ENCODE results near the gene VRK3. TPM values are rescaled to one million over a fixed set of nuclear protein-coding genes. Genes with fewer than 3 reads are reported as not detected.

Gene VRK3
- total and polyA plus RNA-seq, 2 of the 4 experiments (the other 2 are of a cell fraction), result 28.7 to 35.8 TPM

DNA sequence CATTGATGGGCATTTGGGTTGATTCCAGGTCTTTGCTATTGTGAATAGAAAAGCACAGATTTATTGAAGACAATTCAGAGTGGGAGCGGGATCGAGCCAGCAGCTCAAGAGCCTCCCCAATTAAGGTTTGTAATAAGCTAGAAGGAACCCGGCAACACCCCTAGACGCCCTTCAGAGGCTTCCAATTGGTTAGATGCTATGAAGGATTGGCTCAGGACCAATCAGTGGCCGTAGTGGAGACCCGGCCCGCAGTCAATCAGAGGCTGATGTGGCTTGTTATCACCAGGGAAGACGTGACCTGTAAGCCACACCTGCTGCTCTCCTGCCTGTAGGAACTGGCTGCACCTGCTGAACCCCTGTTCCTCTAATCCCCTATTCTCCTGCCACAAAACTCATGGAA is 78.8 kb downstream of the VRK3 start:
- no peak overlapping the region for H2BK15ac ChIP-seq (ENCODE audit: low read depth, low read length)
- H4K8ac ChIP-seq (ENCODE audit: low read depth in 2 of 2, low read length in 2 of 2), result no peak overlapping the region
- H3K9me3 ChIP-seq (ENCODE audit: control insufficient read depth, insufficient read depth, low read length), result no peaks in the 10 kb centered on the region
- no CpG with 5 or more reads among the region's 8 CpGs for WGBS, 2 experiments (ENCODE audit: extremely low coverage in 2 of 2, insufficient read length in 1 of 2)
- H3K27ac ChIP-seq (ENCODE audit: insufficient read depth, low read length), result no peak overlapping the region
- H4K20me1 ChIP-seq (ENCODE audit: insufficient read depth, low read length), result no peaks in the 10 kb centered on the region
- no peaks in the 10 kb centered on the region for H3K9me1 ChIP-seq (ENCODE audit: insufficient read depth, low read length)
- no peak overlapping the region for H2AFZ ChIP-seq (replicated peaks; ENCODE audit: low read length, poor library complexity)
- no peak overlapping the region for H2BK120ac ChIP-seq (ENCODE audit: low read depth, low read length)
- in situ Hi-C loops (cut with MboI; ENCODE audit: low sequenced_read_pairs), result no loop called here
- dilution Hi-C loops (cut with HindIII; ENCODE audit: low sequenced_read_pairs, unreplicated experiment), result no loop called here
- H3K27me3 ChIP-seq (ENCODE audit: control insufficient read depth, insufficient read depth, low read length), result peaks cover 3% of the 10 kb centered on the region; the same call in 1 of the 2 replicates
- no peak overlapping the region for H3K9ac ChIP-seq (ENCODE audit: low read depth, low read length)
- H3K56ac ChIP-seq (ENCODE audit: extremely low read depth, insufficient read depth, low read length), result no peak overlapping the region
- DNase-seq, result no peak
- no peak for ATAC-seq (ENCODE audit: low read depth)
- H4K5ac ChIP-seq (ENCODE audit: low read depth, low read length), result no peak overlapping the region
- H2AK9ac ChIP-seq (replicated peaks; ENCODE audit: low read depth, low read length, poor library complexity), result no peak overlapping the region
- BruUV-seq (replicated peaks), result no TSS peak
- H3K4me1 ChIP-seq (ENCODE audit: control insufficient read depth, insufficient read depth, low read length), result no peaks in the 10 kb centered on the region
- intact Hi-C loops (cut with micrococcal nuclease), result no loop called here
- no peak overlapping the region for H4K91ac ChIP-seq (ENCODE audit: insufficient read depth, low read depth, low read length)
- ChIA-PET POLR2A (ENCODE audit: unreplicated experiment) (no interaction called here), CTCF (no interaction called here)
- H2BK5ac ChIP-seq (ENCODE audit: low read depth, low read length, poor library complexity, severe bottlenecking), result no peak overlapping the region
- no peaks in the 10 kb centered on the region for H3K79me1 ChIP-seq (ENCODE audit: low read depth in 1 of 2, low read length in 2 of 2)
- no peak overlapping the region for H3K4me3 ChIP-seq (ENCODE audit: insufficient read depth, low read depth, low read length)
- H2AK5ac ChIP-seq (ENCODE audit: low read depth, low read length), result no peak overlapping the region
- TF ChIP-seq RAD21 (IDR thresholded peaks at IDR 0.05; ENCODE audit: low read length), result no peak
- no peak for TF ChIP-seq CEBPB (IDR thresholded peaks at IDR 0.05; ENCODE audit: low read depth, low read length)
- no peak for TF ChIP-seq FOS (IDR thresholded peaks at IDR 0.05; ENCODE audit: low read depth, low read length)
- TF ChIP-seq MXI1 (IDR thresholded peaks at IDR 0.05; ENCODE audit: borderline replicate concordance, low read depth, low read length), result no peak
- no peak for TF ChIP-seq MAFK (IDR thresholded peaks at IDR 0.05; ENCODE audit: low read depth, low read length)
- TF ChIP-seq, protein P1, sequence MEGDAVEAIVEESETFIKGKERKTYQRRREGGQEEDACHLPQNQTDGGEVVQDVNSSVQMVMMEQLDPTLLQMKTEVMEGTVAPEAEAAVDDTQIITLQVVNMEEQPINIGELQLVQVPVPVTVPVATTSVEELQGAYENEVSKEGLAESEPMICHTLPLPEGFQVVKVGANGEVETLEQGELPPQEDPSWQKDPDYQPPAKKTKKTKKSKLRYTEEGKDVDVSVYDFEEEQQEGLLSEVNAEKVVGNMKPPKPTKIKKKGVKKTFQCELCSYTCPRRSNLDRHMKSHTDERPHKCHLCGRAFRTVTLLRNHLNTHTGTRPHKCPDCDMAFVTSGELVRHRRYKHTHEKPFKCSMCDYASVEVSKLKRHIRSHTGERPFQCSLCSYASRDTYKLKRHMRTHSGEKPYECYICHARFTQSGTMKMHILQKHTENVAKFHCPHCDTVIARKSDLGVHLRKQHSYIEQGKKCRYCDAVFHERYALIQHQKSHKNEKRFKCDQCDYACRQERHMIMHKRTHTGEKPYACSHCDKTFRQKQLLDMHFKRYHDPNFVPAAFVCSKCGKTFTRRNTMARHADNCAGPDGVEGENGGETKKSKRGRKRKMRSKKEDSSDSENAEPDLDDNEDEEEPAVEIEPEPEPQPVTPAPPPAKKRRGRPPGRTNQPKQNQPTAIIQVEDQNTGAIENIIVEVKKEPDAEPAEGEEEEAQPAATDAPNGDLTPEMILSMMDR (conservative IDR thresholded peaks at IDR 0.05; ENCODE audit: low read depth, low read length), result no peak
- TF ChIP-seq CHD1 (IDR thresholded peaks at IDR 0.05; ENCODE audit: low read depth, low read length), result no peak
- TF ChIP-seq NFE2L2 (IDR thresholded peaks at IDR 0.05; ENCODE audit: low read depth, low read length), result no peak
- TF ChIP-seq MAZ (IDR thresholded peaks at IDR 0.05; ENCODE audit: borderline replicate concordance, low read depth, low read length), result no peak
- TF ChIP-seq POLR2A (IDR thresholded peaks at IDR 0.05; ENCODE audit: low read depth, low read length), result no peak
- no peak for TF ChIP-seq BHLHE40 (IDR thresholded peaks at IDR 0.05; ENCODE audit: low read depth, low read length)
- H3K4ac ChIP-seq (ENCODE audit: low read depth, low read length), result no peak overlapping the region
- H3K23ac ChIP-seq (ENCODE audit: low read depth, low read length), result no peak overlapping the region
- no peak overlapping the region for H3K14ac ChIP-seq (replicated peaks; ENCODE audit: low read depth, low read length)
- H3K18ac ChIP-seq (ENCODE audit: low read depth, low read length), result no peak overlapping the region
- H3K36me3 ChIP-seq (ENCODE audit: control insufficient read depth, insufficient read depth, low read length), result no peaks in the 10 kb centered on the region
- no peak overlapping the region for H3K4me2 ChIP-seq (ENCODE audit: low read depth, low read length)
- no peak overlapping the region for H2BK20ac ChIP-seq (ENCODE audit: low read depth, low read length)

Data from IMR-90 (cell line).